NK-92 treated with Interleukin-12 subunit alpha and Interleukin-12 subunit beta, amount 100 ng/mL, for 24 hours (cell line): Measurements from ENCODE around the gene KIF9.
"Not testable (repeated sequence)": the region's sequence is repeated elsewhere in the genome, so short reads cannot be mapped to it uniquely, and the experiment has no call there.

Source experiments
- DNase-seq: peaks from one replicate; lab custom pipeline; 2025; lab: John Stamatoyannopoulos, UW

KIF9 gene

DNA sequence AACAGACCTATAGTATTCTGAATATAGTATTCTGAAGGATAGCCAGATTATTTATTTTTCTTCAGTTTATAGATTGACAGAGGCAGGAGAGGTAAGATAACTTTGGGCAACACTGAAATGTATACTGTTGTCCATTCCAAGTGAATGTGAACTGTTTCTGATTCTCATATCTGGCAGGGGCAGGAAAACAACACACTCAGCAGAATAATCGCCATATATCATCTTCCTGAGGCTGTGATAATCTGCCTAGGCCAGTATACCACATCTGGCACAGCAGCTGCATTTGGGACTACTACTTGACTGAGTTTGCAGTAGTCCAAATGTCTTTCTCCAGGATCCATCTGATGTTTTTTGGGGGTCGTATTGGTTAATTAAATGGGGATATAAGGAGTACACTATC is 96.3 kb downstream of the KIF9 start:
- no peak for DNase-seq

DNA sequence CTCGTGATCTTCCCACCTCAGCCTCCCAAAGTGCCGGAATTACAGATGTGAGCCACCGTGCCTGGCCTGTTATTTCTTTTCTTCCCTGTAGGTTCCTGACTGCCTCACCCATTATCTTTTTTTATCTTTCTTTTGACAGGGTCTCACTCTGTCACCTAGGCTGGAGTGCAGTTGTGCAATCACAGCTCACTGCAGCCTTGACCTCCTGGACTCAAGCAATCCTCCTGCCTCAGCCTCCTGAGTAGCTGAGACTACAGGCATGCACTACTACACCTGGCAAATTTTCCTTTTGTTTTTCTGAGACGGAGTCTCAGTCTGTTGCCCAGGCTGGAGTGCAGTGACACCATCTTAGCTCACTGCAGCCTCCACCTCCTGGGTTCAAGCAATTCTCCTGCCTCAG is 100.9 kb downstream of the KIF9 start:
- DNase-seq = not testable (repeated sequence)

DNA sequence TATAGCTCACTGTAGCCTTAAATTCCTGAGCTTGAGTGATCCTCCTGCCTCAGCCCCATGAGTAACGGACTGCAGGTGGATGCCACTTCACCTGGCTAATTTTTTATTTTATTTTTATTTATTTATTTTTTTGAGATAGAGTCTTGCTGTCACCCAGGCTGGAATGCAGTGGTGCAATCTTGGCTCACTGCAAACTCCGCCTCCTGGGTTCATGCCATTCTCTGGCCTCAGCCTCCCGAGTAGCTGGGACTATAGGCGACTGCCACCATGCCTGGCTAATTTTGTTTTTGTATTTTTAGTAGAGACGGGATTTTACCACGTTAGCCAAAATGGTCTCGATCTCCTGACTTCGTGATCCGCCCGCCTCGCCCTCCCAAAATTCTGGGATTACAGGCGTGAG is 102.6 kb downstream of the KIF9 start:
- not testable (repeated sequence) for DNase-seq
